Measurements from ENCODE around the gene ACOXL. TPM values are rescaled to one million over a fixed set of nuclear protein-coding genes. Genes with fewer than 3 reads are reported as not detected.

Gene ACOXL
- total RNA-seq, 3 donors from 2014 or later (not counting 1 experiment from before 2014, with no cell fraction given) = not detected

- Histone ChIP-seq H3K4me3 (ENCODE audit: low read length) (no peak overlapping the region), H3K27me3 (ENCODE audit: control insufficient read depth, insufficient read depth, low read length) (no peaks in the 10 kb centered on the region), H3K9me3 (ENCODE audit: control insufficient read depth, insufficient read depth, low read length) (no peaks in the 10 kb centered on the region), H3K36me3 (ENCODE audit: control insufficient read depth, insufficient read depth, low read length) (no peaks in the 10 kb centered on the region), H3K4me1 (ENCODE audit: control insufficient read depth, insufficient read depth, low read length) (peaks cover 7% of the 10 kb centered on the region), H3K27ac (ENCODE audit: low read length) (no peak overlapping the region)
- Mint-ChIP-seq H3K4me3 (no peak overlapping the region), H3K27ac (no peak overlapping the region), H3K27me3 (ENCODE audit: low read depth in 2 of 2) (peaks cover 8 to 33% of the 10 kb centered on the region in 2 donors), H3K9me3 (no peaks in the 10 kb centered on the region), H3K4me1 (no peaks in the 10 kb centered on the region), H3K36me3 (no peaks in the 10 kb centered on the region)
- WGBS (ENCODE audit: insufficient coverage) = 84% methylated on average over 9 of the region's 10 CpGs
- TF ChIP-seq CTCF (IDR thresholded peaks at IDR 0.05) = no peak
- no peak for DNase-seq
- no peak for ATAC-seq
- intact Hi-C loops (cut with micrococcal nuclease) = no loop called here
Measured at GRCh38 chr2:110869472-110870446, 137.4 kb downstream of the ACOXL start.

GRCh38 chr2:110870545-110870944 lies 138.2 kb downstream of the ACOXL start:
- Mint-ChIP-seq H3K9me3 (no peaks in the 10 kb centered on the region), H3K4me1 (no peaks in the 10 kb centered on the region), H3K27me3 (ENCODE audit: low read depth in 2 of 2) (peaks cover 8 to 27% of the 10 kb centered on the region in 2 donors), H3K27ac (no peak overlapping the region), H3K36me3 (no peaks in the 10 kb centered on the region), H3K4me3 (no peak overlapping the region)
- intact Hi-C loops (cut with micrococcal nuclease) = no loop called here
- 100% methylated on average over 1 of the region's 2 CpGs for WGBS (ENCODE audit: insufficient coverage)
- ATAC-seq = no peak
- no peaks in the 10 kb centered on the region for H3K36me3 ChIP-seq (ENCODE audit: control insufficient read depth, insufficient read depth, low read length)
- no peak overlapping the region for H3K4me3 ChIP-seq (ENCODE audit: low read length)
- peaks cover 10% of the 10 kb centered on the region for H3K4me1 ChIP-seq (ENCODE audit: control insufficient read depth, insufficient read depth, low read length)
- H3K9me3 ChIP-seq (ENCODE audit: control insufficient read depth, insufficient read depth, low read length) = no peaks in the 10 kb centered on the region
- no peak for TF ChIP-seq CTCF (IDR thresholded peaks at IDR 0.05)
- no peak overlapping the region for H3K27ac ChIP-seq (ENCODE audit: low read length)
- DNase-seq = no peak
- no peaks in the 10 kb centered on the region for H3K27me3 ChIP-seq (ENCODE audit: control insufficient read depth, insufficient read depth, low read length)

- H3K4me3 ChIP-seq (ENCODE audit: low read length) = no peak overlapping the region
- H3K27ac ChIP-seq (ENCODE audit: low read length) = no peak overlapping the region
- Mint-ChIP-seq H3K9me3 (no peaks in the 10 kb centered on the region), H3K27me3 (ENCODE audit: low read depth in 2 of 2) (peaks cover 8 to 16% of the 10 kb centered on the region in 2 donors), H3K27ac (no peak overlapping the region), H3K4me1 (peaks cover 0 to 3% of the 10 kb centered on the region in 2 donors), H3K36me3 (no peaks in the 10 kb centered on the region), H3K4me3 (no peak overlapping the region)
- ATAC-seq = no peak
- no peak for DNase-seq
- TF ChIP-seq CTCF (IDR thresholded peaks at IDR 0.05) = no peak
- peaks cover 10% of the 10 kb centered on the region for H3K4me1 ChIP-seq (ENCODE audit: control insufficient read depth, insufficient read depth, low read length)
- no peaks in the 10 kb centered on the region for H3K9me3 ChIP-seq (ENCODE audit: control insufficient read depth, insufficient read depth, low read length)
- H3K27me3 ChIP-seq (ENCODE audit: control insufficient read depth, insufficient read depth, low read length) = no peaks in the 10 kb centered on the region
- H3K36me3 ChIP-seq (ENCODE audit: control insufficient read depth, insufficient read depth, low read length) = no peaks in the 10 kb centered on the region
- WGBS (ENCODE audit: insufficient coverage) = 67% methylated on average over 6 of the region's 6 CpGs
- intact Hi-C loops (cut with micrococcal nuclease) = no loop called here
Measured at GRCh38 chr2:110871637-110872036, 139.3 kb downstream of the ACOXL start.

Data from natural killer cell (primary cell).